CD4-positive, alpha-beta T cell (primary cell): ENCODE data around the gene MPPED1. TPM values are rescaled to one million over a fixed set of nuclear protein-coding genes. Genes with fewer than 3 reads are reported as not detected.

Source experiments
- ATAC-seq: fragments of 200-7000 bp; cut with Tn5 transposase; one replicate; pipeline ENCODE4 v1.10.0; 2022; ENCODE audit warnings: mild to moderate bottlenecking; ENCODE audit not compliant: poor library complexity
- CTCF ChIA-PET: fragments of 350-600 bp; sonication (Branson Sonifier 250); formaldehyde crosslinking; loops from one replicate; lab custom pipeline; 2021; ENCODE audit warnings: antibody characterized with exemption, inconsistent platforms; lab: Charles Lee
- POLR2A ChIA-PET: fragments of 350-600 bp; sonication (Branson Sonifier 250); formaldehyde crosslinking; loops from one replicate; lab custom pipeline; 2021; ENCODE audit warnings: antibody characterized with exemption, inconsistent platforms; lab: Charles Lee
- DNase-seq, 14 experiments: peaks; one replicate each; pipeline ENCODE4 v3.0.0-alpha.2; 2013 to 2020; ENCODE audit warnings: mixed read lengths in 2 of 14
- H3K27ac ChIP-seq, 2 donors: one replicate each; pipeline versions ENCODE4 v1.5.1 to v1.7.0; 2013; ENCODE audit warnings: low read length in 2 of 2, low read depth in 1 of 2, mild to moderate bottlenecking in 1 of 2
- H3K27me3 ChIP-seq, 2 experiments: 1 replicate in 1 of 2; 2 replicates in 1 of 2; pipeline versions ENCODE4 v1.6.1 to v1.7.0; 2013; ENCODE audit warnings: low read length in 2 of 2, control low read depth in 1 of 2, mild to moderate bottlenecking in 1 of 2, moderate library complexity in 1 of 2; ENCODE audit not compliant: insufficient read depth in 2 of 2, control insufficient read depth in 1 of 2
- H3K36me3 ChIP-seq: one replicate; pipeline ENCODE4 v1.6.1; 2013; ENCODE audit warnings: low read length, control low read depth; ENCODE audit not compliant: insufficient read depth
- H3K4me1 ChIP-seq: one replicate; pipeline ENCODE4 v1.6.1; 2013; ENCODE audit warnings: low read length, control low read depth; ENCODE audit not compliant: insufficient read depth
- H3K4me3 ChIP-seq: one replicate; pipeline ENCODE4 v1.5.1; 2013; ENCODE audit warnings: mild to moderate bottlenecking, low read length, moderate library complexity
- H3K9me3 ChIP-seq, 2 experiments: 1 replicate in 1 of 2; 2 replicates in 1 of 2; pipeline versions ENCODE4 v1.6.1 to v1.7.0; 2013; ENCODE audit warnings: low read length in 2 of 2, mild to moderate bottlenecking in 2 of 2, control low read depth in 1 of 2, moderate library complexity in 1 of 2; ENCODE audit not compliant: control insufficient read depth in 1 of 2, insufficient read depth in 1 of 2
- H3K27ac Mint-ChIP-seq: one replicate; pipeline ENCODE4 v1.8.0; 2020; ENCODE audit warnings: mixed read lengths
- H3K27me3 Mint-ChIP-seq: one replicate; pipeline ENCODE4 v1.8.0; 2021; ENCODE audit warnings: mixed read lengths
- H3K36me3 Mint-ChIP-seq: one replicate; pipeline ENCODE4 v1.8.0; 2021; ENCODE audit warnings: low read depth, mixed read lengths
- H3K4me1 Mint-ChIP-seq: one replicate; pipeline ENCODE4 v1.8.0; 2021; ENCODE audit warnings: low read depth, mixed read lengths
- H3K4me3 Mint-ChIP-seq: one replicate; pipeline ENCODE4 v1.8.0; 2020; ENCODE audit warnings: mild to moderate bottlenecking, mixed read lengths
- H3K9me3 Mint-ChIP-seq: one replicate; pipeline ENCODE4 v1.8.0; 2020; ENCODE audit warnings: mixed read lengths
- intact Hi-C, 2 experiments: fragments of 100-400 bp; cut with DNase I in 1 of 2; cut with micrococcal nuclease in 1 of 2; formaldehyde crosslinking; loops; one replicate each; pipeline versions ENCODE4 v1.15.1 to v1.9.0; 2023 to 2025; cut with DNase I, micrococcal nuclease
- total RNA-seq, 174 experiments: library from RNA in 2 of 174; stranded (reverse) in 2 of 174; gene quantifications; one replicate each; pipeline ENCODE4 v1.2.3 and lab custom pipeline; 2021 to 2026
- TF ChIP-seq, protein P1 (sequence below): fragments of 200-600 bp; IDR thresholded peaks from one replicate; pipeline ENCODE4 v1.8.0; 2022; ENCODE audit warnings: antibody characterized with exemption, mild to moderate bottlenecking

Gene MPPED1
- total RNA-seq, 2 experiments from 2014 or later, result not detected

DNA sequence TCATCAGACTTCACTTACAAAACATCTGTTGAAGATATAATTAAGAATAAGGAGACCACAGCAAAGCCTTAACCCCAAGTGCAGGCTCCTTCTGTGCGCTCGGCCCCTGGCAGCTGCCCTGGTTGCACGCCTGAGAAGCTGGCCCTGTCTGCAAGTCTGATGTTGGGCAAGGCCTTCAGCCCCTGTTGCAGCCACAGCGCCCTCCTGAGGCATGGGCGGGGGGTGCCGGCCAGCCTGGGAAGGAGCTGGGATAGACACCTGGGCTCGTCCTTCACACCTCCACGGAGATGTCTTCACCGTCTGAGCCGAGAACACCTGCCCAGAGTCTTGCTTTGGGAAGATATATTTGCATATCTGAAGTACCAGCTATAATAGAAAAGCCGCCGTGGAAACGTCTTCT lies 104.1 kb downstream of the MPPED1 start:
- intact Hi-C loops, result no loop called here
- TF ChIP-seq, protein P1, sequence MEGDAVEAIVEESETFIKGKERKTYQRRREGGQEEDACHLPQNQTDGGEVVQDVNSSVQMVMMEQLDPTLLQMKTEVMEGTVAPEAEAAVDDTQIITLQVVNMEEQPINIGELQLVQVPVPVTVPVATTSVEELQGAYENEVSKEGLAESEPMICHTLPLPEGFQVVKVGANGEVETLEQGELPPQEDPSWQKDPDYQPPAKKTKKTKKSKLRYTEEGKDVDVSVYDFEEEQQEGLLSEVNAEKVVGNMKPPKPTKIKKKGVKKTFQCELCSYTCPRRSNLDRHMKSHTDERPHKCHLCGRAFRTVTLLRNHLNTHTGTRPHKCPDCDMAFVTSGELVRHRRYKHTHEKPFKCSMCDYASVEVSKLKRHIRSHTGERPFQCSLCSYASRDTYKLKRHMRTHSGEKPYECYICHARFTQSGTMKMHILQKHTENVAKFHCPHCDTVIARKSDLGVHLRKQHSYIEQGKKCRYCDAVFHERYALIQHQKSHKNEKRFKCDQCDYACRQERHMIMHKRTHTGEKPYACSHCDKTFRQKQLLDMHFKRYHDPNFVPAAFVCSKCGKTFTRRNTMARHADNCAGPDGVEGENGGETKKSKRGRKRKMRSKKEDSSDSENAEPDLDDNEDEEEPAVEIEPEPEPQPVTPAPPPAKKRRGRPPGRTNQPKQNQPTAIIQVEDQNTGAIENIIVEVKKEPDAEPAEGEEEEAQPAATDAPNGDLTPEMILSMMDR, result no peak
- no peaks in the 10 kb centered on the region for H3K36me3 Mint-ChIP-seq
- H3K4me1 ChIP-seq, result no peaks in the 10 kb centered on the region
- no peaks in the 10 kb centered on the region for H3K27me3 ChIP-seq
- H3K27ac Mint-ChIP-seq, result no peak overlapping the region
- CTCF ChIA-PET, result no interaction called here
- H3K9me3 Mint-ChIP-seq, result no peaks in the 10 kb centered on the region
- no peaks in the 10 kb centered on the region for H3K9me3 ChIP-seq
- POLR2A ChIA-PET, result no interaction called here
- no peak overlapping the region for H3K4me3 Mint-ChIP-seq
- no peak overlapping the region for H3K27ac ChIP-seq
- H3K36me3 ChIP-seq, result no peaks in the 10 kb centered on the region
- H3K4me3 ChIP-seq, result no peak overlapping the region
- ATAC-seq, result no peak
- no peaks in the 10 kb centered on the region for H3K27me3 Mint-ChIP-seq
- DNase-seq, result no peak
- no peaks in the 10 kb centered on the region for H3K4me1 Mint-ChIP-seq

DNA sequence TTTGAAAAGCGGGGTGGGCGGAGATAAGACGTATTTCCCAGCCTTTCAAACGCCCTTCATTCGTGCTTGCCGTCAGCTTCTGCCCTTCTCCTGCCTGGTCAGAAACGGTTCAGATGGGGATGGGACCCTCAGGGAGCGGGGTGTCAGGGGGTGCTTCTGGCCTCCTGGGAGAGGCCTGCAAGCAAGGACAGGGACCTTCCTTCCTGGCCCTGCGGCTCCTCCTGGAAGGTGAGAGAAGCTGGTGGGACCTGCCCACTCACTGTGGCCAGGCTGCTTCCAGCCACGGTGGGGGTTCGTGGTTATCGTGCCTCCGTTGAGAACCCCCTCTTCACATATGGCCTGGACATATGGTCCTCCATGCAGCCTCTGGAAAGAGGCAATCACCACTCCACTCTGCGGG lies 104.6 kb downstream of the MPPED1 start:
- Mint-ChIP-seq H3K4me1 (no peaks in the 10 kb centered on the region), H3K9me3 (no peaks in the 10 kb centered on the region), H3K36me3 (no peaks in the 10 kb centered on the region), H3K4me3 (no peak overlapping the region), H3K27ac (no peak overlapping the region), H3K27me3 (no peaks in the 10 kb centered on the region)
- CTCF ChIA-PET, result no interaction called here
- Histone ChIP-seq H3K9me3 (no peaks in the 10 kb centered on the region), H3K4me3 (no peak overlapping the region), H3K36me3 (no peaks in the 10 kb centered on the region), H3K27me3 (no peaks in the 10 kb centered on the region), H3K4me1 (no peaks in the 10 kb centered on the region), H3K27ac (no peak overlapping the region)
- DNase-seq, result no peak
- POLR2A ChIA-PET, result no interaction called here
- TF ChIP-seq, protein P1, result no peak
- ATAC-seq, result no peak
- intact Hi-C loops, result no loop called here

DNA sequence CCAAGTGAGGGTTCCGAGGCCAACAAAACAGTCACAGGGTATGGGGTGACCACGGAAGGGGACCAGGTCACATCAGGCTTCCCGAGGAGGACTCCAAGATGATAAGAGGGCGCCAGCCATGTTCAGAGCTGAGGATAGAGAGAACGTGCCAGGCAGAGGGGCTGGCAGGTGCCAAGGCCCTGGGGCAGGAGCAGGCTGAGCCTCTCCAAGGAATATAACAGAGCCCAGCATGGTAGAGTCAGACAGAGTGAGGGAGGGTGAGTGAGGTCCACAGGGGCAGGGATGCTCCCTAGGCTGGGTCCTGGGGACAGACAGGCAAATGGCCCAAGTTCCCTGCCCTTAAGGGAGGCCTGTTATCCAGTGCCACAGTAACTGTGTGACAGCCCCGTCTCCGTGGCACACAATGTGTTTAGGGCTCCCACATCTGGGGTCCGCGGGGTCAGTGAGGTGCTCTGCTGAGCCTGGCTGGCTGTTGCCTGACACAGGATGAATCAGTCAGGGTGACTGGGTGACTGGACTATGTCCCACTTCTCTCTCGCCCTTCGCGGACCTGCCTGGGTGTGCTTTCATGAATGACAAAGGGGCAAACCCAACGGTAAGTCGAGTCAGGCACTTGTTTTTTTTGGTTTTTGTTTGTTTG lies 105.3 kb downstream of the MPPED1 start:
- Histone ChIP-seq H3K4me3 (no peak overlapping the region), H3K9me3 (no peaks in the 10 kb centered on the region), H3K4me1 (no peaks in the 10 kb centered on the region), H3K27me3 (no peaks in the 10 kb centered on the region), H3K36me3 (no peaks in the 10 kb centered on the region), H3K27ac (no peak overlapping the region)
- POLR2A ChIA-PET, result no interaction called here
- ATAC-seq, result no peak
- no peaks in the 10 kb centered on the region for H3K4me1 Mint-ChIP-seq
- TF ChIP-seq, protein P1, result no peak
- no peaks in the 10 kb centered on the region for H3K27me3 Mint-ChIP-seq
- CTCF ChIA-PET, result no interaction called here
- H3K27ac Mint-ChIP-seq, result no peak overlapping the region
- intact Hi-C loops, result no loop called here
- no peaks in the 10 kb centered on the region for H3K36me3 Mint-ChIP-seq
- DNase-seq, result no peak
- no peak overlapping the region for H3K4me3 Mint-ChIP-seq
- no peaks in the 10 kb centered on the region for H3K9me3 Mint-ChIP-seq
